ENCODE measurements around the gene MEI1.
"Not testable (repeated sequence)": the region's sequence is repeated elsewhere in the genome, so short reads cannot be mapped to it uniquely, and the experiment has no call there.

MEI1 gene

GRCh38 chr22:41699264-41700107 is at the start of gene MEI1:
TSS of gene MEI1 (plus strand) at chr22:41699503. CDS start at chr22:41699539, 36 bp downstream.
- peak; percentile 92 for DNase-seq

GRCh38 chr22:41650229-41650628 is 49.1 kb upstream of the MEI1 start:
- no peak for DNase-seq

- DNase-seq, result no peak
Observed at GRCh38 chr22:41650821-41651220, 48.5 kb upstream of the MEI1 start.

GRCh38 chr22:41654322-41654721 is 45.0 kb upstream of the MEI1 start:
- no peak for DNase-seq

- no peak for DNase-seq
Observed at GRCh38 chr22:41656556-41656955, 42.7 kb upstream of the MEI1 start.

GRCh38 chr22:41657709-41658108 is 41.6 kb upstream of the MEI1 start:
- DNase-seq, result no peak

GRCh38 chr22:41658869-41659268 is 40.4 kb upstream of the MEI1 start:
- DNase-seq, result no peak

- no peak for DNase-seq
Observed at GRCh38 chr22:41659941-41660340, 39.4 kb upstream of the MEI1 start.

- DNase-seq, result no peak
Observed at GRCh38 chr22:41660416-41660815, 38.9 kb upstream of the MEI1 start.

- DNase-seq, result no peak
Observed at GRCh38 chr22:41661088-41661487, 38.2 kb upstream of the MEI1 start.

- DNase-seq, result no peak
Observed at GRCh38 chr22:41661713-41662112, 37.6 kb upstream of the MEI1 start.

- DNase-seq, result not testable (repeated sequence)
Observed at GRCh38 chr22:41663594-41663993, 35.7 kb upstream of the MEI1 start.

- no peak for DNase-seq
Observed at GRCh38 chr22:41664490-41664889, 34.8 kb upstream of the MEI1 start.

- DNase-seq, result no peak
Observed at GRCh38 chr22:41664951-41665350, 34.4 kb upstream of the MEI1 start.

GRCh38 chr22:41668971-41669911 is 30.1 kb upstream of the MEI1 start:
- no peak for DNase-seq

- not testable (repeated sequence) for DNase-seq
Observed at GRCh38 chr22:41672096-41672495, 27.2 kb upstream of the MEI1 start.

GRCh38 chr22:41672780-41673509 is 26.4 kb upstream of the MEI1 start:
- no peak for DNase-seq

GRCh38 chr22:41674846-41675340 is 24.4 kb upstream of the MEI1 start:
- no peak for DNase-seq

- DNase-seq, result no peak
Observed at GRCh38 chr22:41676134-41676533, 23.2 kb upstream of the MEI1 start.

- peak; percentile 31 for DNase-seq
Observed at GRCh38 chr22:41681616-41682015, 17.7 kb upstream of the MEI1 start.

- DNase-seq, result peak; percentile 81
Observed at GRCh38 chr22:41682033-41682807, 17.1 kb upstream of the MEI1 start.

- no peak for DNase-seq
Observed at GRCh38 chr22:41683052-41683451, 16.3 kb upstream of the MEI1 start.
